Lower leg skin (tissue), 4 donors: Measurements from ENCODE around the gene ZNF567. TPM values are rescaled to one million over a fixed set of nuclear protein-coding genes. Genes with fewer than 3 reads are reported as not detected.

Source experiments
- DNase-seq, 2 donors: peaks; one replicate each; pipeline ENCODE4 v3.0.0-alpha.2; 2019; ENCODE audit warnings: low spot score in 2 of 2
- H3K4me3 ChIP-seq: fragments of 200-600 bp; sonication (generic); 2 replicates; pipeline ENCODE4 v1.5.1; 2017; ENCODE audit warnings: mild to moderate bottlenecking, low read depth; ENCODE audit not compliant: poor library complexity, severe bottlenecking
- POLR2A ChIP-seq, 2 donors: fragments of 450-650 bp; IDR thresholded peaks; one replicate each; pipeline ENCODE4 v1.6.1; 2016 to 2017; ENCODE audit warnings: antibody characterized with exemption in 2 of 2, mild to moderate bottlenecking in 1 of 2, moderate library complexity in 1 of 2
- WGBS, 2 donors: methylation state at CpG; one replicate each; pipeline ENCODE4 v1.1.5; 2018; 5-methylcytosine and 5-hydroxymethylcytosine counted together
- intact Hi-C: fragments of 100-400 bp; cut with DNase I; formaldehyde crosslinking; loops from one replicate; pipeline ENCODE4 v1.15.0; 2023; ENCODE audit warnings: low total_unique reads
- total RNA-seq, 4 donors: library from RNA; depleted of rRNA; stranded (reverse); fragments of >200 nt; gene quantifications; one replicate each; pipeline ENCODE4 v1.1.0, GENCODE V29; 2016
- TF ChIP-seq, protein P1 (sequence below), 3 donors: fragments of 450-650 bp; IDR thresholded peaks; one replicate each; pipeline ENCODE4 v1.5.1; 2016; ENCODE audit warnings: antibody characterized with exemption in 3 of 3, mild to moderate bottlenecking in 3 of 3, moderate library complexity in 2 of 3

ZNF567 gene
- 1 to 10 TPM; 6.3 to 9.6 (median 7.7) TPM for total RNA-seq

GRCh38 chr19:36687214-36688056, at the start of gene ZNF567:
Gene ZNF567 (plus strand): TSS chr19:36687612. CDS start chr19:36694868, 7,256 bp downstream.
- 1% methylated on average over 62 to 68 of the region's 69 CpGs for whole genome bisulfite sequencing, 2 donors
- TF ChIP-seq POLR2A (IDR thresholded peaks at IDR 0.05), result peak in 1 of 2 donors; percentile 21
- TF ChIP-seq, protein P1, sequence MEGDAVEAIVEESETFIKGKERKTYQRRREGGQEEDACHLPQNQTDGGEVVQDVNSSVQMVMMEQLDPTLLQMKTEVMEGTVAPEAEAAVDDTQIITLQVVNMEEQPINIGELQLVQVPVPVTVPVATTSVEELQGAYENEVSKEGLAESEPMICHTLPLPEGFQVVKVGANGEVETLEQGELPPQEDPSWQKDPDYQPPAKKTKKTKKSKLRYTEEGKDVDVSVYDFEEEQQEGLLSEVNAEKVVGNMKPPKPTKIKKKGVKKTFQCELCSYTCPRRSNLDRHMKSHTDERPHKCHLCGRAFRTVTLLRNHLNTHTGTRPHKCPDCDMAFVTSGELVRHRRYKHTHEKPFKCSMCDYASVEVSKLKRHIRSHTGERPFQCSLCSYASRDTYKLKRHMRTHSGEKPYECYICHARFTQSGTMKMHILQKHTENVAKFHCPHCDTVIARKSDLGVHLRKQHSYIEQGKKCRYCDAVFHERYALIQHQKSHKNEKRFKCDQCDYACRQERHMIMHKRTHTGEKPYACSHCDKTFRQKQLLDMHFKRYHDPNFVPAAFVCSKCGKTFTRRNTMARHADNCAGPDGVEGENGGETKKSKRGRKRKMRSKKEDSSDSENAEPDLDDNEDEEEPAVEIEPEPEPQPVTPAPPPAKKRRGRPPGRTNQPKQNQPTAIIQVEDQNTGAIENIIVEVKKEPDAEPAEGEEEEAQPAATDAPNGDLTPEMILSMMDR (IDR thresholded peaks at IDR 0.05), result no peak
- intact Hi-C loops, result no loop called here

GRCh38 chr19:36638862-36639510, 48.4 kb upstream of the ZNF567 start:
- no peak overlapping the region for H3K4me3 ChIP-seq
- DNase-seq, result no peak
- intact Hi-C loops, result no loop called here
- WGBS, 2 donors, result 94 to 98% methylated on average over 5 of the region's 5 CpGs
- TF ChIP-seq, protein P1 (IDR thresholded peaks at IDR 0.05), result no peak
- TF ChIP-seq POLR2A (IDR thresholded peaks at IDR 0.05), result no peak

More at GRCh38 chr19:36687214-36688056, at the start of gene ZNF567:
- peak; percentile 98 to 99 for DNase-seq
- peak within 1 kb of the TSS; percentile 60 for H3K4me3 ChIP-seq

- intact Hi-C loops, result no loop called here
- WGBS, 2 donors, result 97 to 98% methylated on average over 2 of the region's 2 CpGs
- DNase-seq, result no peak
Measured at GRCh38 chr19:36646746-36647145, 40.7 kb upstream of the ZNF567 start.

GRCh38 chr19:36652958-36653357, 34.5 kb upstream of the ZNF567 start:
- intact Hi-C loops, result no loop called here
- H3K4me3 ChIP-seq, result no peak overlapping the region
- no peak for DNase-seq
- 51 to 64% methylated on average over 1 of the region's 1 CpG for WGBS, 2 donors
- TF ChIP-seq POLR2A (IDR thresholded peaks at IDR 0.05), result no peak
- TF ChIP-seq, protein P1 (IDR thresholded peaks at IDR 0.05), result no peak

More at GRCh38 chr19:36646746-36647145, 40.7 kb upstream of the ZNF567 start:
- H3K4me3 ChIP-seq, result no peak overlapping the region
- TF ChIP-seq, protein P1 (IDR thresholded peaks at IDR 0.05), result no peak
- TF ChIP-seq POLR2A (IDR thresholded peaks at IDR 0.05), result no peak

DNA sequence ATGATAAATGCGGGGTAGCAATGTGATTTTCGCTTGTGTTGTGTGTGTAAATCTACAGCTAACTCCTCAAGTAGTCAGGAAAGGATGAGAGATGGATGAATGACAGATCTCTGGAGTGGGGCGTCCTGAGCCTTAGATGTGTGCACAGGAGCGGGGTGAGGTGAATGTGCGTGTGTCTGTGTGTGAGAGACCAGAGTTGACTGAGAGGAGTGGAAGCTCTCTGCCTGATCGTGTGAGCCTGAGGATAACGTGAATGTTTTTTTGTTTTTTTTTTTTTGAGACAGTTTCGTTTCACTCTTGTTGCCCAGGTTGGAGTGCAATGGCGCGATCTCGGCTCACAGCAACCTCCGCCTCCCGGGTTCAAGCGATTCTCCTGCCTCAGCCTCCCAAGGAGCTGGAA, 21.6 kb upstream of the ZNF567 start:
- H3K4me3 ChIP-seq, result peak overlapping the region; percentile 59
- intact Hi-C loops, result no loop called here
- TF ChIP-seq, protein P1 (IDR thresholded peaks at IDR 0.05), result no peak
- DNase-seq, result no peak
- 50 to 52% methylated on average over 14 of the region's 14 CpGs for WGBS, 2 donors
